H1 (cell line): ENCODE measurements around the gene GPSM1.

Experiments
- CTCF ChIP-seq, 3 experiments: IDR thresholded peaks; 1 replicate in 2 of 3; 2 replicates in 1 of 3; pipeline versions ENCODE4 v1.5.1 to v1.6.1; 2011; ENCODE audit warnings: low read length in 3 of 3, mild to moderate bottlenecking in 3 of 3, inconsistent platforms in 2 of 3, low read depth in 1 of 3, moderate library complexity in 1 of 3; ENCODE audit not compliant: insufficient read depth in 1 of 3; ENCODE audit errors: control extremely low read depth in 1 of 3
- KDM1A ChIP-seq: fragments of 200-600, 300-600 bp; sonication (generic); IDR thresholded peaks from 2 replicates; pipeline ENCODE4 v1.7.1; 2016; ENCODE audit warnings: mild to moderate bottlenecking, low read length, borderline replicate concordance
- MAFK ChIP-seq: IDR thresholded peaks from 2 replicates; pipeline ENCODE4 v1.6.1; 2012; ENCODE audit warnings: low read depth, mild to moderate bottlenecking, improper control_type of control experiment, low read length
- POLR2A ChIP-seq, 2 experiments: IDR thresholded peaks; 1 replicate in 1 of 2; 2 replicates in 1 of 2; pipeline ENCODE4 v1.6.1; 2011; ENCODE audit warnings: low read depth in 2 of 2, low read length in 2 of 2, mild to moderate bottlenecking in 2 of 2; ENCODE audit errors: control extremely low read depth in 1 of 2
- SIRT6 ChIP-seq: IDR thresholded peaks from one replicate; pipeline ENCODE4 v1.7.1; 2012; ENCODE audit warnings: low read length, inconsistent platforms
- USF2 ChIP-seq: IDR thresholded peaks from 2 replicates; pipeline ENCODE4 v1.6.1; 2011; ENCODE audit warnings: low read length, improper control_type of control experiment

DNA sequence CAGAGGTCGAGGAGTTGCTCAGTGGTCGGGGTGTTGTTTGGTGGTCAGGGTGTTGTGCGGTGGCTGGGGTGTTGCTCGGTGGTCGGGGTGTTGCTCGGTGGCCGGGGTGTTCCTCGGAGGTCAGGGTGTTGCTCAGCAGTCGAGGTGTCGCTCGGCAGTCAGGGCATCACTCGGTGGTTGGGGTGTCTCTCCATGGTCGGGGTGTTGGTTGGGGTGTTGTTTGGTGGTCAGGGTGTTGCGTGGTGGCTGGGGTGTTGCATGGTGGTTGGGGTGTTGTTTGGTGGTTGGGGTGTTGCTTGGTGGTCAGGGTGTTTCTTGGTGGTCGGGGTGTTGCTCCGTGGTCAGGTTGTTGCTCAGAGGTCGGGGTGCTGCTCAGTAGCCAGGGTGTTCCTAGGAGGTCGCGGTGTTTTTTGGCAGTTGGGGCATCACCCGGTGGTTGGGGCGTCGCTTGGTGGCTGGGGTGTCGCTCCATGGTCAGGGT, 11.0 kb upstream of the GPSM1 start:
- TF ChIP-seq CTCF (IDR thresholded peaks at IDR 0.05; ENCODE audit: control extremely low read depth in 1 of 3, insufficient read depth in 1 of 3, low read depth in 1 of 3, low read length in 3 of 3) (no peak), SIRT6 (no peak), MAFK (no peak), KDM1A (no peak), USF2 (no peak), POLR2A (IDR thresholded peaks at IDR 0.05; ENCODE audit: control extremely low read depth in 1 of 2, low read depth in 2 of 2, low read length in 2 of 2) (no peak)
